Jurkat, Clone E6-1 (cell line): Measurements from ENCODE around the gene DNAAF3.
"Not testable (repeated sequence)": the region's sequence is repeated elsewhere in the genome, so short reads cannot be mapped to it uniquely, and the experiment has no call there.

ENCODE experiments used
- DNase-seq: peaks from one replicate; pipeline ENCODE4 v3.0.0-alpha.2; 2011; ENCODE audit warnings: low read depth, low spot score
- H3K4me3 ChIP-seq: 2 replicates; pipeline ENCODE4 v1.5.1; 2011; ENCODE audit warnings: mild to moderate bottlenecking, low read length, control low read depth, moderate library complexity

The DNAAF3 gene

DNA sequence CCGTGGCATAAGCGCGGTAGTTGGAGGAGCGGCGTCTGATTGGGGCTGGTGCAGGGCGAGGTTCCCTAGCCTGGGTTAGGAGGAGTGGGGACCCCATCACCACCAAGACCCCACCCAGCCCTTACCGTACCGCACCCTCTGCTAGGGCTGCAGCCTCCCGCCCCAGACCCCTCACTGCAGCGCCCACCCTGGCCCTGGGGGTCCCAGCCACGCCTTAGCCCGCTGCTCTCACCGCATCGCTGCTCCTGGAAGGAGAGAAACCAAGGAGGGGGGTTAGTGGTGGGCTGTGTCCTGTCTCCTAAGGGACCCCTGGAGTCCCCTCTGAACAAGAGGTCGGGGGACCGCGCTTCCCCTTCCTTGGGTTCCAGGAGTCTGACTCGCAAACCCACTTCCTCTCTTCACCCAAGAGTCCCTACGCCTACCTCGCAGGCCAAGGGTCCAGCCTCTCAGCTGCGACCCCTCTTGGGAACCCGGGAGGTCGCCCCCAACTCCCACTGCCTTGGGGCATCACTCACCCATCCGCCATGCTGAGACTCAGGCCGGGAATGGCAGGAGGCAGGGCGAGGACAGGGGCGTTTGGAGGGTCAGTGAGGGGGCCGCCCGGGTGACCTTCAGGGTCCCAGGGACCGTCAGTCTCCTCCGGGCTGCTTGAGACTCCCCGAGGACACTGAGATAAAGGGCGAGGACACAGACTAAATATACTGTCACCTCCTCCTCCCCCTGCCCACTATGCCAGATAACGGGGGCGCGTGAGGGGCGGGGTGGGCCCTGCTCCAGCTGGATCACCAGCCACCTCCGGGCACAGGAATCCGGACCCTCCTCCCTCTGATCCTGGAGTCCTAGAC is 9.1 kb downstream of the DNAAF3 start, which contains the start of gene TNNI3:
TNNI3 (minus strand) TSS at position 669 of the 845 bp plus-strand sequence; CDS start at position 526, 143 bp downstream.
- no peak for DNase-seq
- no peak within 1 kb of the TSS for H3K4me3 ChIP-seq

DNA sequence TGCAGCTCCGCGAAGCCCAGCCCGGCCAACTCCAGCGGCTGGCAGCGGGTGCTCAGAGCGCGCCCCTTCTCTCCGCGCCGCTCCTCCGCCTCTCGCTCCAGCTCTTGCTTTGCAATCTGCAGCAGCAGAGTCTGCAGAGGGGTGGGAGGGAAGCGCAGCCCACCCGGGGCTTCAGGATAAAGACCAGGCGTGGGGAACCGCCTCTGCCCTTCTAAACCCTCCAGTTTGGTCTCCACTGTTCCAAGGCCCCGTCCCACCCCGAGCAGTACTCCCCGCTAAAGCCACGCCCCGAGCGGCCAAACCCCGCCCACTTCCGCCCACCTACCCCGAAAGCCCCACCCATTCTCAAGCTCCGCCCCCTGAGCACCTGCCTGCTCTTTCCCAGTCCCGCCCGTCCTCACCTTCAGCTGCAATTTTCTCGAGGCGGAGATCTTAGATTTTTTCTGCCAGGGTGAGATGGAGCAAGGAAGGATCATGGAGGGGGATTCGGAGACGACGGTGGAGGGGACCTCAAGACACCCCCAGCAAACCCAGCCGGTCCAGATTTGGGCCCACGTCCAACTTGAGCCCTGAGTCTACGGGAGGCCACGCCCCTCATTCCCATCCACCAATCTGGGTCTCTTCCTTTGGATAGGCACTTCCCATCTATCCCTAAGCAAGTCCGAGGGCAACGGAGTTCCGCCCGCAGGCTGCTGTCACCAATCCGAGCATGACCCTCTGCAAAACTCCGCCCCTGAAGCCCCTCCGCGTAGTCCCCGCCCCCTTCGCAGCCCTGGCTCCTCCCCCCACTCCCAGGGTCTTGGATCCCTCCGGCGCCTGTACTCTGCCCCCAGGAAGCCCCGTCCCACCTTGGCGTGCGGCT is 10.0 kb downstream of the DNAAF3 start:
- DNase-seq: no peak
- no peak overlapping the region for H3K4me3 ChIP-seq

DNA sequence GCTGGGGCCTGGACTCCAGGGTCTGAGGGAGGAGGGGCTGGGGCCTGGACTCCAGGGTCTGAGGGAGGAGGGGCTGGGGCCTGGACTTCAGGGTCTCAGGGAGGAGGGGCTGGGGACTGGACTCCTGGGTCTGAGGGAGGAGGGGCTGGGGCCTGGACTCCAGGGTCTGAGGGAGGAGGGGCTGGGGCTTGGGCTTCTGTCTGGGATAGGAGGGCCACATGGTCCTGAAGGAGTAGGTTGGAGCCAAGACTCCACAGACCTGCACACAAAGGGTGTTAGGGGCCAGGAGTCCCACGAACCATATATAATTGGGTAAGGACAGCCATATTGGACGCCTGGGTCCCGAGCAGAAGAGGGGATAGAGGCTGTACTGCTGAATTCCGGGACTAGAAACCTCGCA is 10.6 kb downstream of the DNAAF3 start:
- not testable (repeated sequence) for H3K4me3 ChIP-seq, DNase-seq

DNA sequence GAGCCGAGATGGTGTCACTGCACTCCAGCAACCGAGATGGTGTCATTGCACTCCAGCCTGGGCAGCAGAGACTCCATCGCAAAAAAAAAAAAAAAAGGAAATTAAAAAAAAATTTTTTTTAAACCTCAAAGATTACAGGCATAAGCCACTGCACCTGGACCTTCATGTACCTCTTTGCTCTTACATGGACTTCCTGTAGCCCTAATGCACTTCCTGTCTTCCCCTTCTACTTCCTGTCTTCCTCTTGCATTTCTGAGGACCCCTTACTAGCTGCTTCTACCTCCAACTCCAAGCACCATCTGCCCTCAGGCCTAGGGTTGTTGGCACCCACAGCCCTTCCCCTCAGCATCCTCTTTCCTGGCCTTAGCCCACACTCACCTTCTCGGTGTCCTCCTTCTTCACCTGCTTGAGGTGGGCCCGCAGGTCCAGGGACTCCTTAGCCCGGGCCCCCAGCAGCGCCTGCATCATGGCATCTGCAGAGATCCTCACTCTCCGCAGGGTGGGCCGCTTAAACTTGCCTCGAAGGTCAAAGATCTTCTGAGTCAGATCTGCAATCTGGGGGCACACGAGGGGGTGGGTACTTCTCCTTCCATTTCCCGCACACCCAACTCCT is 12.7 kb downstream of the DNAAF3 start:
- DNase-seq: peak; percentile 74
- no peak overlapping the region for H3K4me3 ChIP-seq

DNA sequence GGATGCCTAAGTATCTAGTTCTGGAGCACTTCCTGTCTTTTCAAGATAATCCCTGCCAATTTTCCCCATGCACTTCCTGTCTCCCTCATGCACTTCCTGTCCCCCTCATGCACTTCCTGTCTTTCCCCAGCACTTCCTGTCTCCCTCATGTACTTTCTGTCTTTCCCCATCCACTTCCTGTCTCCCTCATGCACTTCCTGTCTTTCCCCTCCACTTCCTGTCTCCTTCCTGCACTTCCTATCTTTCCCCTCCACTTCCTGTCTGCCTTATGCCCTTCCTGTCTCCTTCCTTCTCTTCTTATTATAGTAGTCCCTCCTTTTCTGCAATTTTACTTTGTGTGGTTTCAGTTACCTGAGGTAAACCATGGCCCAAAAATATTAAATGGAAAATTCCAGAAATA is 14.4 kb downstream of the DNAAF3 start:
- no peak overlapping the region for H3K4me3 ChIP-seq
- peak; percentile 61 for DNase-seq

DNA sequence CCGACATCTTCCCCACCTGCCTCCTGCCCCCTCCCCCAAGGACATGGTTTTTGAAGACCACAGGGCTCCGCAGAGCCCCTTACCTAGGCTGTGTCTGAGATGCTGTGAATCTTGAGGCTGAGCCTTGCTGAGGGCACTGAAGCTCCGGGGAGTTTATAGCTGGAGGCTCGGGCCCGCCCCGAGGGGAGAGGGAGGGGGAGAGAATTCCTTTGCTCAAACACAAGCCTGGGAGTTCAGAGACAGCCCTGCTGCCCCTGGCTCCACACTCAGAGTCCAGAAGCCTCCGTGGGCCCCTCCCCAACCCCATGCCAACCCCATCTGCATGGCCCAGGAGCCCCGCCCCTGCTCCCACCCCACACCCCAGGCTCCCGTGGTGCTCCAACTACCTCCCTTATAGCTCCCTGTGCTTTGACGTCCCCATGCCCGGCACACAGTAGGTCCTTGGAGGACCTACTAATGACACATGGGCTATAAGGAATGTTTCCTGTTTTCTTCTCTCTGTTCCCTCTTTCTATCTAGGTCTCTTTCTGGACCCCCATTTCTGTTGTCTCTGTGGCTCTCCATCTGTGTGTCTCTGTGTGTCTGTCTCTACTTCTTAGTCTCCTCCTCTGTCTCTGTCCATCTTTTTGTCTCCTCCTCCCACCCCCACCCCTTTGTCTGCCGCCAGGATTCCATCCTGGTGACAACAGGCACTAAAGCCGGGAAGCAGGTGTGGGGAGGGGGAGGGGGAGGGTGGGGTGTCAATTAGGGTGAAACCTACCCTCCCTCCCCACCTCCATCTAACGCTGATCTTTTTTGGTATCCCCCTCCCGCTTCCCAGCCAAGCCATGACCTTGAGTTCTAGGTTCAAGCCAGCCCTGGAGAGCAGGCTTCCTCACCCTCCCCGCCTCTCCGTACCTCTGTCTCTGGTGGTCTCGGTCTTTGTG is 17.1 kb downstream of the DNAAF3 start, which contains the start of gene TNNT1:
TNNT1 (minus strand) TSS at position 129 of the 926 bp plus-strand sequence. CDS start 2,049 bp downstream, outside the sequence.
- H3K4me3 ChIP-seq: no peak within 1 kb of the TSS
- no peak for DNase-seq

DNA sequence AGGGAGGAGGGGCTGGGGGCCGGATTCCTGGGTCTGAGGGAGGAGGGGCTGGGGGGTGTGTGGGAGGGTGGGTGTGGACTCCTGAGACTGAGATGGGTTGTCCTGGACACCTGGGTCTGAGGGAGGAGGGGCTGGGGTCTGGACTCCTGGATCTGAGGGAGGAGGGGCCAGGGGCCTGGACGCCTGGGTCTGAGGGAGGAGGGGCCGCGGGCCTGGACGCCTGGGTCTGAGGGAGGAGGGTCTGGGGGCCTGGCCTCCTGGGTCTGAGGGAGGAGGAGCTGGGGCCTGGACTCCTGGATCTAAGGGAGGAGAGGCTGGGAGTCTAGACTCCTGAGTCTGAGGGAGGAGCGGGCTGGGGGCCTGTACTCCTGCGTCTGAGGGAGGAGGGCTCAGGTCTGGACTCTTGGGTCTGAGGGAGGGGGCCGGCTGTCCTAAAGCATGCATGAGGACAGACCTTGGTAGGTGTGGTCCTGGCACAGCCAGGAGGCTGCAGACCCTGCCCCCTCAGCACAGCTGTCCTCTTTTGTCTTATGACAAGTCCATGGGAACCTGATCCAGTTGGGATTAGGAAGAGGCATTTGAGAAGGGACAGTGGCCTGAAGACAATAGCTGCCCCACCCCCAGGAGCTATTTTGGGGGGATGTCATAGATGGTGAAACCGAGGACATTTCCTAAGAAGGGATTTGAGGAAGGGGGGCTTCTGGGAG is 18.7 kb downstream of the DNAAF3 start:
- DNase-seq: no peak
- no peak overlapping the region for H3K4me3 ChIP-seq

DNA sequence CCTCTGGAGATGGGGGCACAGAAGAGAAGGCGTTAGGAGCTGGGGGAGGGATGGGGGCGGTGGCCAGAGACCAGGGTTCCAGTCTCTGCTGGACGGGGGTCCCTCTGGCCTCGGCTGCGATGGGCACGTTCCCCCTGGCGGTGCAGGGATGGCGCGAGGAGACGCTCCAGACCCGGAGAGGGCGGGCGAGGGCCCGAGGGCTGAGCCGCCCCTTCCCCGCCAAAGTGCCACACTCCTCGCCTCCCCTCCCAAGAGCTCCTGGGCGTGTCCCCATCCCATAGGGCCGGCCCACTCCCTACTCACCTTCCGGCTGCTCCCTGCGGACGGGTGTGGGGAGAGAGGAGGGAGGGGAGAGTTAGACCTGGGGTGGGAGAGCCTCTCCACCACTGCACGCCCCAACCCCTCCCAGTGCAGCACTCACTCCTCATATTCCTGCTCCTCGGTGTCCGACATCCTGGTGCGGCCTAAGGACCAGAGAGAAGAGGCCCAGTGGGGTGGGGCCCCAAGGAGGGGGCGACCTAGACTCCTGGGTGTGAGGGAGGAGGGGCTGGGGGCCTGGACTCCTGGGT is 19.6 kb downstream of the DNAAF3 start:
- DNase-seq: no peak
- H3K4me3 ChIP-seq: peak overlapping the region; percentile 44

DNA sequence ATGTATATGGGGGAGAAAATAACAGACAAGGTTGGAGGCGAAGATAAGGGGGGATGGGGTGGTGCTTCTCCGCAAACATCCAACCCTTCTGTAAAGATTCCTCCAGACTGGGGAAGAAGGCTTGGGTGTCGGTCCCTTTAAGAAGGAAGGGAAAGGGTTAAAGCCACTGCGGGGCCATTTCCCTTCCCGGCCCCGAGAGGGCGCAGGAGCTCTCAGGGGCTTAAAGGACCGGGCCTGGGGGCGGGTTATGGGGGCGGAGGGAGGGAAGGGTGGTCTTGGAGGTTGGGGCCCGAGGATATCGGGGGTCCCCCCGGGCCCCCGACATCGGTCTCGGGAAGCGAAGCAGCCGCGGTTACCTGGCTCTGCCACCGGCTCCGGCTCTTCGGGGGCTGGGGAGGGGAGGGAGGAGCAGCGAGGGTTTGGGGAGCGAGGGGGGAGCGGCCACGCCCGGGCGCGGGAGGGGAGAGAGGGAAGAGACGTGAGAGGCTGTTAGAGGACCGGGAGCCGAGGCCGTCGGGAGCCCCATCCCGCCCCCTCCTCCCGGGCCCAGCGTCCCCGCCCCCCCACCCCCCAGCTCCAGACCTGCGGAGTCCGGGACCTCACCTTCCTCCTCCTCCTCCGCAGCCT is 20.2 kb downstream of the DNAAF3 start:
- H3K4me3 ChIP-seq: peak overlapping the region; percentile 44
- peak; percentile 62 for DNase-seq

DNA sequence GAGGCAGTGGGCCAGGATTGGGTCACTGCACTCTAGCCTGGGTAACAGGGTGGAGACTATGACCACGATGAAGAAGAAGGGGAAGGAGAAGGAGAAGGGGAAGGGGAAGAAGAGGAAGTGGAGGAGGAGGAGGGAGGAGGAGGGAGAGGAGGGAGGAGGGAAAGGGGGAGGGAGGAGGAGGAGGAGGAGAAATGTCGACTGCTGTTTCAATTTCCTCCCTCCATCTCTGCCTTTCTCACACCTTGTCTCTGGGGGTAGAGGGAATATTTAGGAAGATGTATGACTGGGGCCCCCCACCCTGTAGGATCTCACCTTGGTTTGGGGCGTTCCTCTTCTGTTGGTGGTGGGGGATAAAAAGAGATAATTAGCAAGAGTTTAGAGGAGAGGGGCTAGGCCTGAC is 21.2 kb downstream of the DNAAF3 start:
- DNase-seq: no peak
- H3K4me3 ChIP-seq: no peak overlapping the region

DNA sequence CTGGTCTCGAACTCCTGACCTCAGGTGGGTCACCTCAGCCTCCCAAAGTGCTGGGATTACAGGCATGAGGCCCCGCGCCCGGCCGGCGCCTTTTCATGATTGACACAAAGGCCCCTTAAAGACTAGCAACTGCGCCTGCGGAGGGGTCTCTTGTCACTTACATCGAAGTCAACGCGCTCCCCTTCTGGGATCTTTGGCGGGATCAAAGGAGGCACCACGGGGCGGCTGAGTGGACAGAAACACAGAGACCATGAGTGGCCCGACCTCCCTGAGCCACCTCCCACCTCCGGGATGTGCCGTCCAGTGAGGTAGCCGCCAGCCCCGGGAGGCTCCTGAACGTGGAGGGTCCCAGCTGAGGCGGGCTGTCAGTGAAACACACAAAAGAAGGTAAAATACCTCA is 24.7 kb downstream of the DNAAF3 start:
- DNase-seq: no peak
- no peak overlapping the region for H3K4me3 ChIP-seq

DNA sequence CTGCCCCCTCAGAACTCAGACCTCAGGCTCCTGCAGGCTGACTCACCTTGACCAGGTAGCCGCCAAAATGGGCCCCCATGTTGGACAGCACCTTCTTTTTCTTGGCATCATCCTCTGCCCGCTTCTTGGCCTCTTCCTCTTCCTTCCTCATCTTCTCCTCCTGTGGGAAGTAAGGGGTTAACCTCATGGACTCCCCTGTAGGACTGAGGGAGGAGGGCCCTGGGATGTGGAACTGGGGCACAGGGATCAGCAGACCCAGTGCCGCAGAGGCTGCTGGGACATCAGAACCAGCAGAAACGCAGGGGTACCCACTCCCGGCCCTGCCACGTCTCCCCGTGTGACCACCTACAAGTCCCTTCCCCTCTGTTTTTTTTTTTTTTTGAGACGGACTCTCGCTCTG is 28.5 kb downstream of the DNAAF3 start:
- DNase-seq: no peak
- H3K4me3 ChIP-seq: no peak overlapping the region

DNA sequence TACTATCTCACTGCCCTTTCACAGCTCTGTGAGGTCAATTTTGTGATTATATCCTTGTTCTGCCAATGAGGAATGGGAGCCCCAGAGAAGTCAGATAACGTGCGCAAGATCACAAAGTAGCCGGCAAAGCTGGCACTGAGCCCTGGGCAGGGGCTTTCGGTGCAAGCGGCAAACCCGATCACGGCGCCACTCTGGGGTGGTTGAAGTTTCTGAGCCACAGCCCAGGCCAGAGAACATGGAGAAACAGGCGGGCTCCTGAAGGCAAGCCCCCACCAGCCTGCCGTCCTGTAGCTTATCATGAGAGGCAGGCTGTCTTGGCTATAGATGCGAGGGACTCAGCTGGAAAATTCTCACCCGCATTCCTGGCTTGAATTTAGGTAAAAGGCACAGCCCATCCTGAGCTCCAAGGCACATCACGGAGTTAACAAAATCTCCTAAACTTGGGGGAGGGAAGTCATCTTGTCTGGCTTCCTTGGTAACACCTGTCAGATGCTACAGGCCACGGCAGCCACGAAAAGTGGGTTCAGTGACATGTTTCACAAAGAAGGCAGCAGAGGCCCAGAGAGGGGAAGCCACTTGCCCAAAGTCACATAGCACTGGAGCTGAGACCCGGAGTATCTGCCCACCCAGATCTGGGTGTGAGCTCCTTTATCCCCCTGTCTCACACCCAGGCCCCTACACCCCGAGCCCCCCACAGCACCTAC is 29.9 kb downstream of the DNAAF3 start:
- no peak for DNase-seq

DNA sequence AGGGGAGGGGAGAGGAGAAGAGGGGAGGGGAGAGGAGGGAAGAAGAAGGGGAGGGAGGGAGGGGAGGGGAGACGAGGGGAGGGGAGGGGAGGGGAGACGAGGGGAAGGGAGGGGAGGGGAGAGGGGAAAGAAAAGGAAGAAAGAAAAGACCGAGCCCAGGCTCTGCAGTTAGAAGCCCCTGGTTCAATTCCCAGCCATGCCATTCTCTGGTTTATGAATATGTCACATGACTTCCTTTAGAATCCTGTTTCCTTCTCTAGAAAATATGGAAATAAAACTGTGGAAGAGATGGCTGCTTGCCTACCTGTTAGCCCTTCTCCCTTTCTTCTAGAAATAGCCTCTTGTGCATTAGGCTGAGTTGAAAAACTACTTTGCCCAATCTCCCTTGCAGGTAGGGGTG is 31.7 kb downstream of the DNAAF3 start:
- H3K4me3 ChIP-seq: no peak overlapping the region; the same call in 1 of the 2 replicates
- no peak for DNase-seq

More for the DNA sequence above, 29.9 kb downstream of the DNAAF3 start:
- H3K4me3 ChIP-seq: no peak overlapping the region

DNA sequence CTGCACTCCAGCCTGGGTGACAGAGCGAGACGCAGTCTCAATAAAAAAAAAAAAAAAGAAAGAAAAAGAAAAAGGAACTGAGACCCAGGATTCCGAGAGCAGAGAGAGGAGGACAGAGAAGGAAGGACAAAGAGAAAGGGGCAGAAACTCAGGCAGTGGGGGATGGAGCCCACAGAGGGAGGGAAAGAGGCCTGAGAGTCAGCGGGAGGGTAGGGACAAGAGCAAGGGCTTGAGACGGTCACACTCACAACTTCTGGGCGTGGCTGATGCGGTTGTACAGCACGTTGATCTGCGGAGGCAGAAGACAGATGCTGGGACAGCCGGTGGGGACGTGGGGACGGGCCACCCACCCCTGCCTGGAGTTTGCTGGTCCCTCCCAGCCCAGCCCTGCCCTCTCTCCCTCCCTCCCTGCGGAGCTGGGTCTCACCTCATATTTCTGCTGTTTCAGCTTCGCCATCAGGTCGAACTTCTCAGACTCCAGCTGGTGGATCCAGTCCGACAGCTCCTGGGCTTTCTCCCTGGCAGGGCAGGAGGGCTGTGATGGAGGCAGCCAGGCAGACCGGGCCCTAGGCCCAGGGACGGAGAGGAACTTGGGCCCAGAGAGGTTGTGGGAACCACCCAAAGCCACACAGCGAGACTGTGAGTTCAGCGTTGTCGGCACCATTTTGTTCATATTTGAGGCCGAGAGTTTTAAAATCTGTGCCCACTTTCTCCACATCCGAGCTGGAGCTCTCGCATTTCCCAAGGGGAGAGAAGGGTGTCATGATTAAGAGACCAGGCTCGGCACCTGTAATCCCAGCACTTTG is 32.6 kb downstream of the DNAAF3 start:
- no peak overlapping the region for H3K4me3 ChIP-seq
- no peak for DNase-seq
